HepG2 (cell line): ENCODE results near the gene MRFAP1. TPM values are rescaled to one million over a fixed set of nuclear protein-coding genes. Genes with fewer than 3 reads are reported as not detected.

ENCODE experiments used
- AGO1 ChIP-seq: fragments of 200-400 bp; formaldehyde crosslinking; IDR thresholded peaks from 2 replicates; pipeline ENCODE4 v1.6.1; 2017; ENCODE audit warnings: mild to moderate bottlenecking, low read depth, low read length, moderate library complexity; ENCODE audit not compliant: poor library complexity, severe bottlenecking
- EZH2 ChIP-seq: conservative IDR thresholded peaks from 2 replicates; pipeline ENCODE4 v1.6.1; 2012; ENCODE audit warnings: mild to moderate bottlenecking, low read depth, low read length, moderate library complexity
- MTA1 ChIP-seq: sonication (generic); formaldehyde crosslinking; IDR thresholded peaks from 2 replicates; pipeline ENCODE4 v1.4.0; 2020; ENCODE audit warnings: missing genetic modification reagents, mild to moderate bottlenecking, borderline replicate concordance
- PHF5A ChIP-seq: IDR thresholded peaks from one replicate; pipeline ENCODE4 v1.6.1; 2018; ENCODE audit warnings: low read depth, missing genetic modification reagents; ENCODE audit not compliant: unreplicated experiment
- RBFOX2 ChIP-seq: fragments of 200-400 bp; formaldehyde crosslinking; IDR thresholded peaks from 2 replicates; pipeline ENCODE4 v1.6.1; 2017; ENCODE audit warnings: low read depth, mild to moderate bottlenecking, low read length
- TCF7 ChIP-seq: sonication (generic); IDR thresholded peaks from 2 replicates; pipeline ENCODE4 v1.6.1; 2016; ENCODE audit warnings: antibody characterized with exemption, low read depth
- THAP11 ChIP-seq: IDR thresholded peaks from 2 replicates; pipeline ENCODE4 v1.6.1; 2016; ENCODE audit warnings: missing biosample characterization, missing genetic modification reagents
- ZBTB39 ChIP-seq: sonication (generic); formaldehyde crosslinking; IDR thresholded peaks from 2 replicates; pipeline ENCODE4 v1.5.0; 2020; ENCODE audit warnings: missing genetic modification reagents
- ZKSCAN8 ChIP-seq: IDR thresholded peaks from 2 replicates; pipeline ENCODE4 v1.6.1; 2016; ENCODE audit warnings: borderline replicate concordance, missing genetic modification reagents, missing compliant biosample characterization
- ZNF17 ChIP-seq: sonication (generic); formaldehyde crosslinking; IDR thresholded peaks from 2 replicates; pipeline ENCODE4 v1.5.0; 2020; ENCODE audit warnings: mild to moderate bottlenecking, missing genetic modification reagents
- ZNF460 ChIP-seq: sonication (generic); formaldehyde crosslinking; IDR thresholded peaks from 2 replicates; pipeline ENCODE4 v1.5.1; 2020; ENCODE audit warnings: missing genetic modification reagents, mild to moderate bottlenecking, borderline replicate concordance
- polyA plus RNA-seq, 8 experiments: library from polyadenylated mRNA; depleted of rRNA in 3 of 8; stranded (reverse) in 7 of 8; unstranded in 1 of 8; fragments of >200 nt; fragmentation: Illumina TruSeq in 4 of 8; extraction: Trizol in 4 of 8; gene quantifications; 2 replicates each; pipeline versions ENCODE4 v1.2.1 to v1.2.3, GENCODE V29; 2011 to 2016; ENCODE audit warnings: low read depth in 4 of 8, missing spikeins in 1 of 8, mixed read lengths in 1 of 8; ENCODE audit not compliant: insufficient read depth in 1 of 8
- total RNA-seq, 5 experiments: library from RNA; depleted of rRNA; stranded (reverse); fragments of >200 nt; fragmentation: Illumina TruSeq; extraction: Trizol; gene quantifications; 2 replicates each; pipeline ENCODE4 v1.2.3, GENCODE V29; 2016; ENCODE audit warnings: low read depth in 1 of 5
- TF ChIP-seq, protein P1 (sequence below): sonication (generic); formaldehyde crosslinking; IDR thresholded peaks from 2 replicates; pipeline ENCODE4 v1.5.0; 2020; ENCODE audit warnings: missing genetic modification reagents, mild to moderate bottlenecking, borderline replicate concordance
- TF ChIP-seq, protein P2 (sequence below): IDR thresholded peaks from 2 replicates; pipeline ENCODE4 v1.6.1; 2016; ENCODE audit warnings: low read depth, missing genetic modification reagents, missing compliant biosample characterization
- TF ChIP-seq, protein P3 (sequence below): IDR thresholded peaks from 2 replicates; pipeline ENCODE4 v1.6.1; 2016; ENCODE audit warnings: missing compliant biosample characterization, missing genetic modification reagents, borderline replicate concordance
- TF ChIP-seq, protein P4 (sequence below): sonication (generic); formaldehyde crosslinking; IDR thresholded peaks from 2 replicates; pipeline ENCODE4 v1.4.0; 2020; ENCODE audit warnings: missing genetic modification reagents, mild to moderate bottlenecking, borderline replicate concordance
- TF ChIP-seq, protein P5 (sequence below): sonication (generic); formaldehyde crosslinking; IDR thresholded peaks from 2 replicates; pipeline ENCODE4 v1.5.1; 2020; ENCODE audit warnings: missing genetic modification reagents, mild to moderate bottlenecking, borderline replicate concordance

MRFAP1 gene
- total and polyA plus RNA-seq, 2 of the 13 experiments (the other 11 are each of a cell fraction or from before 2014, with no cell fraction given): 112 to 158 TPM

DNA sequence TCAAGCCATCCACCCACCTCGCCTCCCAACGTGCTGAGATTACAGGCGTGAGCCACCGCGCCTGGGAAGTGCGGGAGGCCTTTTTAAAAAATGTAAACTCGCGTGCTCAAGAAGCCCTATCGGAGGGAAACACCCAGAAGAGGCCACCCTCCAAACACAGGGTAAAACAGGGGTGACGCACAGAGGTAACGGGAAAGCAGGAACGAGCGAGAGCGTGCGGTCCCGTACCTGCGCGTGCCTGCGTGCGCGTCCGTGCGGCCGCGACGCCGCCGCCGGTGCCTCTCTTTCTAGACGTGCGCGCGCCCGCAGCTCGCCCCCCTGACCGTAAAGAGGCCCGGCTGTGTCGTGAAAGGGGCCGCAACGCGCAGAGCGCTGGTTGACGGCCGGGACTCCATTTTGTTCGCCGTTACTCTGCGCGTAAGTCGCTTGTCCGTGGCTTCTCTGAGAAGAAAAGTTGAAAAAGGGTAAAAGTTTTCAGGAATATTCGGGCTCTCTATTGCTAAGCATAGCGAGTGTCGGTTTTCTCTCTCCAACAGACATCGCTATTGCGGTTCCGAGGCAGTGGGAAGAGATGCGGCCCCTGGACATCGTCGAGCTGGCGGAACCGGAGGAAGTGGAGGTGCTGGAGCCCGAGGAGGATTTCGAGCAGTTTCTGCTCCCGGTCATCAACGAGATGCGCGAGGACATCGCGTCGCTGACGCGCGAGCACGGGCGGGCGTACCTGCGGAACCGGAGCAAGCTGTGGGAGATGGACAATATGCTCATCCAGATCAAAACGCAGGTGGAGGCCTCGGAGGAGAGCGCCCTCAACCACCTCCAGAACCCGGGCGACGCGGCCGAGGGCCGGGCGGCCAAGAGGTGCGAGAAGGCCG lies at the start of gene MRFAP1 (continued):
- no peak for TF ChIP-seq PHF5A (CRISPR knock-in tag)
- TF ChIP-seq MTA1 (CRISPR knock-in tag): peak; percentile 56; the same call in 1 of the 2 replicates
- peak; percentile 95 for TF ChIP-seq RBFOX2
- TF ChIP-seq, protein P1, sequence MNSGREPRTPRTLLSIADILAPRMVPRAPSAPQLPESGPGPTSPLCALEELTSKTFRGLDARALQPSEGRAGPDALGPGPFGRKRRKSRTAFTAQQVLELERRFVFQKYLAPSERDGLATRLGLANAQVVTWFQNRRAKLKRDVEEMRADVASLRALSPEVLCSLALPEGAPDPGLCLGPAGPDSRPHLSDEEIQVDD (CRISPR knock-in tag): 0 out of 2 replicates have a peak, but pooled peaks have one; percentile 15
- peak; percentile 74; the same call in 1 of the 2 replicates for TF ChIP-seq ZNF17 (CRISPR knock-in tag)
- TF ChIP-seq, protein P2, sequence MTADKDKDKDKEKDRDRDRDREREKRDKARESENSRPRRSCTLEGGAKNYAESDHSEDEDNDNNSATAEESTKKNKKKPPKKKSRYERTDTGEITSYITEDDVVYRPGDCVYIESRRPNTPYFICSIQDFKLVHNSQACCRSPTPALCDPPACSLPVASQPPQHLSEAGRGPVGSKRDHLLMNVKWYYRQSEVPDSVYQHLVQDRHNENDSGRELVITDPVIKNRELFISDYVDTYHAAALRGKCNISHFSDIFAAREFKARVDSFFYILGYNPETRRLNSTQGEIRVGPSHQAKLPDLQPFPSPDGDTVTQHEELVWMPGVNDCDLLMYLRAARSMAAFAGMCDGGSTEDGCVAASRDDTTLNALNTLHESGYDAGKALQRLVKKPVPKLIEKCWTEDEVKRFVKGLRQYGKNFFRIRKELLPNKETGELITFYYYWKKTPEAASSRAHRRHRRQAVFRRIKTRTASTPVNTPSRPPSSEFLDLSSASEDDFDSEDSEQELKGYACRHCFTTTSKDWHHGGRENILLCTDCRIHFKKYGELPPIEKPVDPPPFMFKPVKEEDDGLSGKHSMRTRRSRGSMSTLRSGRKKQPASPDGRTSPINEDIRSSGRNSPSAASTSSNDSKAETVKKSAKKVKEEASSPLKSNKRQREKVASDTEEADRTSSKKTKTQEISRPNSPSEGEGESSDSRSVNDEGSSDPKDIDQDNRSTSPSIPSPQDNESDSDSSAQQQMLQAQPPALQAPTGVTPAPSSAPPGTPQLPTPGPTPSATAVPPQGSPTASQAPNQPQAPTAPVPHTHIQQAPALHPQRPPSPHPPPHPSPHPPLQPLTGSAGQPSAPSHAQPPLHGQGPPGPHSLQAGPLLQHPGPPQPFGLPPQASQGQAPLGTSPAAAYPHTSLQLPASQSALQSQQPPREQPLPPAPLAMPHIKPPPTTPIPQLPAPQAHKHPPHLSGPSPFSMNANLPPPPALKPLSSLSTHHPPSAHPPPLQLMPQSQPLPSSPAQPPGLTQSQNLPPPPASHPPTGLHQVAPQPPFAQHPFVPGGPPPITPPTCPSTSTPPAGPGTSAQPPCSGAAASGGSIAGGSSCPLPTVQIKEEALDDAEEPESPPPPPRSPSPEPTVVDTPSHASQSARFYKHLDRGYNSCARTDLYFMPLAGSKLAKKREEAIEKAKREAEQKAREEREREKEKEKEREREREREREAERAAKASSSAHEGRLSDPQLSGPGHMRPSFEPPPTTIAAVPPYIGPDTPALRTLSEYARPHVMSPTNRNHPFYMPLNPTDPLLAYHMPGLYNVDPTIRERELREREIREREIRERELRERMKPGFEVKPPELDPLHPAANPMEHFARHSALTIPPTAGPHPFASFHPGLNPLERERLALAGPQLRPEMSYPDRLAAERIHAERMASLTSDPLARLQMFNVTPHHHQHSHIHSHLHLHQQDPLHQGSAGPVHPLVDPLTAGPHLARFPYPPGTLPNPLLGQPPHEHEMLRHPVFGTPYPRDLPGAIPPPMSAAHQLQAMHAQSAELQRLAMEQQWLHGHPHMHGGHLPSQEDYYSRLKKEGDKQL (CRISPR knock-in tag): 0 out of 2 replicates have a peak, but pooled peaks have one; percentile 13
- TF ChIP-seq, protein P3, sequence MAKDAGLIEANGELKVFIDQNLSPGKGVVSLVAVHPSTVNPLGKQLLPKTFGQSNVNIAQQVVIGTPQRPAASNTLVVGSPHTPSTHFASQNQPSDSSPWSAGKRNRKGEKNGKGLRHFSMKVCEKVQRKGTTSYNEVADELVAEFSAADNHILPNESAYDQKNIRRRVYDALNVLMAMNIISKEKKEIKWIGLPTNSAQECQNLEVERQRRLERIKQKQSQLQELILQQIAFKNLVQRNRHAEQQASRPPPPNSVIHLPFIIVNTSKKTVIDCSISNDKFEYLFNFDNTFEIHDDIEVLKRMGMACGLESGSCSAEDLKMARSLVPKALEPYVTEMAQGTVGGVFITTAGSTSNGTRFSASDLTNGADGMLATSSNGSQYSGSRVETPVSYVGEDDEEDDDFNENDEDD: peak; percentile 85; the same call in 1 of the 2 replicates
- no peak for TF ChIP-seq EZH2
- no peak for TF ChIP-seq ZKSCAN8 (CRISPR knock-in tag)
- TF ChIP-seq AGO1: no peak
- peak; percentile 94 for TF ChIP-seq THAP11
- TF ChIP-seq, protein P4, sequence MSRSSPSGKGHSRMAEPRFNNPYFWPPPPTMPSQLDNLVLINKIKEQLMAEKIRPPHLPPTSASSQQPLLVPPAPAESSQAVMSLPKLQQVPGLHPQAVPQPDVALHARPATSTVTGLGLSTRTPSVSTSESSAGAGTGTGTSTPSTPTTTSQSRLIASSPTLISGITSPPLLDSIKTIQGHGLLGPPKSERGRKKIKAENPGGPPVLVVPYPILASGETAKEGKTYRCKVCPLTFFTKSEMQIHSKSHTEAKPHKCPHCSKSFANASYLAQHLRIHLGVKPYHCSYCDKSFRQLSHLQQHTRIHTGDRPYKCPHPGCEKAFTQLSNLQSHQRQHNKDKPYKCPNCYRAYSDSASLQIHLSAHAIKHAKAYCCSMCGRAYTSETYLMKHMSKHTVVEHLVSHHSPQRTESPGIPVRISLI (CRISPR knock-in tag): peak; percentile 22; the same call in 1 of the 2 replicates
- no peak for TF ChIP-seq TCF7
- TF ChIP-seq, protein P5, sequence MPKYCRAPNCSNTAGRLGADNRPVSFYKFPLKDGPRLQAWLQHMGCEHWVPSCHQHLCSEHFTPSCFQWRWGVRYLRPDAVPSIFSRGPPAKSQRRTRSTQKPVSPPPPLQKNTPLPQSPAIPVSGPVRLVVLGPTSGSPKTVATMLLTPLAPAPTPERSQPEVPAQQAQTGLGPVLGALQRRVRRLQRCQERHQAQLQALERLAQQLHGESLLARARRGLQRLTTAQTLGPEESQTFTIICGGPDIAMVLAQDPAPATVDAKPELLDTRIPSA (CRISPR knock-in tag): no peak; the same call in 1 of the 2 replicates
- peak; percentile 78; the same call in 1 of the 2 replicates for TF ChIP-seq ZNF460 (CRISPR knock-in tag)
- no peak; the same call in 1 of the 2 replicates for TF ChIP-seq ZBTB39 (CRISPR knock-in tag)
